HUES48 (cell line): ENCODE measurements around the gene ARAP2.

Experiments
- H3K27ac ChIP-seq: one replicate; pipeline ENCODE4 v1.7.0; 2013; ENCODE audit warnings: low read depth, low read length, inconsistent platforms
- H3K27me3 ChIP-seq: 2 replicates; pipeline ENCODE4 v1.6.1; 2013; ENCODE audit warnings: mild to moderate bottlenecking, low read length; ENCODE audit not compliant: control insufficient read depth, insufficient read depth
- H3K36me3 ChIP-seq: 2 replicates; pipeline ENCODE4 v1.6.1; 2013; ENCODE audit warnings: low read length; ENCODE audit not compliant: control insufficient read depth, insufficient read depth
- H3K4me1 ChIP-seq: 2 replicates; pipeline ENCODE4 v1.6.1; 2013; ENCODE audit warnings: mild to moderate bottlenecking, low read length; ENCODE audit not compliant: control insufficient read depth, insufficient read depth
- H3K4me3 ChIP-seq: 2 replicates; pipeline ENCODE4 v1.5.1; 2013; ENCODE audit warnings: mild to moderate bottlenecking, low read depth, low read length
- H3K9ac ChIP-seq: 2 replicates; pipeline ENCODE4 v1.6.1; 2013; ENCODE audit warnings: mild to moderate bottlenecking, low read depth, low read length, moderate library complexity
- H3K9me3 ChIP-seq: 2 replicates; pipeline ENCODE4 v1.6.1; 2013; ENCODE audit warnings: low read length; ENCODE audit not compliant: control insufficient read depth, insufficient read depth

Gene ARAP2

GRCh38 chr4:36152735-36153134, 91.6 kb downstream of the ARAP2 start:
- H3K9me3 ChIP-seq, result no peaks in the 10 kb centered on the region
- H3K4me1 ChIP-seq, result peaks cover 10% of the 10 kb centered on the region; the same call in 1 of the 2 replicates
- H3K27ac ChIP-seq, result no peak overlapping the region
- no peaks in the 10 kb centered on the region for H3K36me3 ChIP-seq
- H3K9ac ChIP-seq, result no peak overlapping the region
- no peaks in the 10 kb centered on the region for H3K27me3 ChIP-seq
- H3K4me3 ChIP-seq, result no peak overlapping the region

GRCh38 chr4:36142504-36142903, 101.8 kb downstream of the ARAP2 start:
- no peaks in the 10 kb centered on the region for H3K36me3 ChIP-seq
- H3K9ac ChIP-seq, result no peak overlapping the region
- H3K9me3 ChIP-seq, result no peaks in the 10 kb centered on the region
- H3K4me3 ChIP-seq, result no peak overlapping the region
- no peaks in the 10 kb centered on the region for H3K27me3 ChIP-seq
- no peaks in the 10 kb centered on the region for H3K4me1 ChIP-seq
- no peak overlapping the region for H3K27ac ChIP-seq

GRCh38 chr4:36141186-36141585, 103.1 kb downstream of the ARAP2 start:
- Histone ChIP-seq H3K4me1 (no peaks in the 10 kb centered on the region), H3K9me3 (no peaks in the 10 kb centered on the region), H3K4me3 (no peak overlapping the region), H3K36me3 (no peaks in the 10 kb centered on the region), H3K27me3 (no peaks in the 10 kb centered on the region), H3K9ac (no peak overlapping the region), H3K27ac (no peak overlapping the region)

- Histone ChIP-seq H3K36me3 (no peaks in the 10 kb centered on the region), H3K9ac (no peak overlapping the region), H3K4me1 (no peaks in the 10 kb centered on the region), H3K4me3 (no peak overlapping the region), H3K9me3 (no peaks in the 10 kb centered on the region), H3K27ac (no peak overlapping the region), H3K27me3 (no peaks in the 10 kb centered on the region)
Measured at GRCh38 chr4:36140421-36140820, 103.9 kb downstream of the ARAP2 start.

GRCh38 chr4:36138220-36138619, 106.1 kb downstream of the ARAP2 start:
- H3K36me3 ChIP-seq, result no peaks in the 10 kb centered on the region
- no peak overlapping the region for H3K27ac ChIP-seq
- no peaks in the 10 kb centered on the region for H3K4me1 ChIP-seq
- H3K4me3 ChIP-seq, result no peak overlapping the region
- H3K27me3 ChIP-seq, result no peaks in the 10 kb centered on the region
- no peaks in the 10 kb centered on the region for H3K9me3 ChIP-seq
- H3K9ac ChIP-seq, result no peak overlapping the region

GRCh38 chr4:36137336-36137735, 107.0 kb downstream of the ARAP2 start:
- Histone ChIP-seq H3K4me1 (no peaks in the 10 kb centered on the region), H3K9me3 (no peaks in the 10 kb centered on the region), H3K27ac (no peak overlapping the region), H3K4me3 (no peak overlapping the region), H3K9ac (no peak overlapping the region), H3K27me3 (no peaks in the 10 kb centered on the region), H3K36me3 (no peaks in the 10 kb centered on the region)

GRCh38 chr4:36133658-36134057, 110.7 kb downstream of the ARAP2 start:
- Histone ChIP-seq H3K9me3 (no peaks in the 10 kb centered on the region), H3K36me3 (no peaks in the 10 kb centered on the region), H3K27me3 (no peaks in the 10 kb centered on the region), H3K4me3 (no peak overlapping the region), H3K9ac (no peak overlapping the region), H3K4me1 (peaks cover 17% of the 10 kb centered on the region), H3K27ac (no peak overlapping the region)

- H3K9ac ChIP-seq, result no peak overlapping the region
- H3K4me1 ChIP-seq, result peaks cover 23% of the 10 kb centered on the region
- H3K27me3 ChIP-seq, result no peaks in the 10 kb centered on the region
- no peaks in the 10 kb centered on the region for H3K9me3 ChIP-seq
- no peak overlapping the region for H3K4me3 ChIP-seq
- no peaks in the 10 kb centered on the region for H3K36me3 ChIP-seq
- H3K27ac ChIP-seq, result no peak overlapping the region
Measured at GRCh38 chr4:36133086-36133485, 111.2 kb downstream of the ARAP2 start.

- no peaks in the 10 kb centered on the region for H3K27me3 ChIP-seq
- no peak overlapping the region for H3K9ac ChIP-seq
- H3K4me1 ChIP-seq, result peaks cover 27% of the 10 kb centered on the region
- no peaks in the 10 kb centered on the region for H3K9me3 ChIP-seq
- H3K27ac ChIP-seq, result no peak overlapping the region
- H3K4me3 ChIP-seq, result no peak overlapping the region
- no peaks in the 10 kb centered on the region for H3K36me3 ChIP-seq
Measured at GRCh38 chr4:36130641-36131040, 113.7 kb downstream of the ARAP2 start.

- no peaks in the 10 kb centered on the region for H3K9me3 ChIP-seq
- peak overlapping the region; percentile 12 for H3K27ac ChIP-seq
- no peak overlapping the region; the same call in 1 of the 2 replicates for H3K4me3 ChIP-seq
- peaks cover 27% of the 10 kb centered on the region for H3K4me1 ChIP-seq
- H3K36me3 ChIP-seq, result no peaks in the 10 kb centered on the region
- 0 out of 2 replicates have a peak overlapping the region, but pooled peaks have one; percentile 24 for H3K9ac ChIP-seq
- H3K27me3 ChIP-seq, result no peaks in the 10 kb centered on the region
Measured at GRCh38 chr4:36128689-36129088, 115.6 kb downstream of the ARAP2 start.

GRCh38 chr4:36123906-36124305, 120.4 kb downstream of the ARAP2 start:
- Histone ChIP-seq H3K4me3 (no peak overlapping the region), H3K4me1 (peaks cover 12% of the 10 kb centered on the region), H3K9me3 (no peaks in the 10 kb centered on the region), H3K27ac (no peak overlapping the region), H3K9ac (no peak overlapping the region), H3K27me3 (no peaks in the 10 kb centered on the region), H3K36me3 (no peaks in the 10 kb centered on the region)

GRCh38 chr4:36115312-36115711, 129.0 kb downstream of the ARAP2 start:
- peaks cover 3% of the 10 kb centered on the region; the same call in 1 of the 2 replicates for H3K4me1 ChIP-seq
- H3K9ac ChIP-seq, result no peak overlapping the region
- H3K36me3 ChIP-seq, result no peaks in the 10 kb centered on the region
- no peaks in the 10 kb centered on the region for H3K27me3 ChIP-seq
- no peak overlapping the region for H3K27ac ChIP-seq
- H3K4me3 ChIP-seq, result no peak overlapping the region
- H3K9me3 ChIP-seq, result no peaks in the 10 kb centered on the region
